NCI-H146 treated with DMSO at 0.1 percent for 48 hours (cell line): ENCODE results near the gene EPM2A.
"Not testable (repeated sequence)": the region's sequence is repeated elsewhere in the genome, so short reads cannot be mapped to it uniquely, and the experiment has no call there.

Source experiments
- DNase-seq: peaks from one replicate; lab custom pipeline; 2025; ENCODE audit not compliant: unreplicated experiment; lab: John Stamatoyannopoulos, UW

The EPM2A gene

DNA sequence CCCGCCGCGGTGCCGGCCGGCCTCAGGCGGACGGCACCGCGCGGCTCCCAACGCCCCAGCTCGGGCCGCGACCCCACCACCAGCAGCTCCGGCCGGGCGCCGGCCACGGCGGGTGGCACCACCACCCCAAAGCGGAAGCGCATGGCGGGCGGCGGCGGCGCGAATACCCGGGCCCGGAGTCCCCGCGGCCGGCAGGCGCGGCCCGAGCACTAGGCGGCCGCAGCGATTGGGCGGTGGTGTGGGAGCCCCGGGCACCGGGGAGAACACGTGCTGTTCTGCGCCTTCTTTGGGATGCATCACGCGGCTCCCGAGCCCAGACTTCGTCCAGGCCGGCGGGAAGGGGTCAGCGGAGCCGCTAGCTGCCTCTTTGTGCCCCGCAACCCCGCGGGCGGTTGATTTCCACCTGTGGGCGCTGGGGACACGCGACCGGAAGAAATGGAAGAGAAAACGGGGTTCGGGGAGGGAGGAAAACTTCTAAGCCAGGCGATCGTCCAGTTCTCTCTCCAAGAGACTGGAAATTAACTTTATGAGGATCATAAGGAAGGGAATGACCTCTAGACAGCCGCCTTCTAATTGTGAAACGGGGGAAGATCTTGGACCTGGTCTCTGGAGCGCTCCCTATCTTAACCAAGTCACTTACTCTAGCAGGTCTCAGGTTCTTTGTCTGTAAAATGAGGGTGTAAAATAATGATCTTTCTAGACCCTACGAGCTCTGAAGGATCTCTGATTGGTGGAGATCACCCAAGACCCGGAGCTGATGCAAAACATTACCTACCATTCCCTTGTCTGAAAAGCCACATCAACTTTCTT lies at the start of gene EPM2A:
Gene EPM2A, minus strand, starts transcription at position 165 of the 810 bp plus-strand sequence. Its CDS starts 22 bp downstream, at position 143.
- DNase-seq, result peak; percentile 78

DNA sequence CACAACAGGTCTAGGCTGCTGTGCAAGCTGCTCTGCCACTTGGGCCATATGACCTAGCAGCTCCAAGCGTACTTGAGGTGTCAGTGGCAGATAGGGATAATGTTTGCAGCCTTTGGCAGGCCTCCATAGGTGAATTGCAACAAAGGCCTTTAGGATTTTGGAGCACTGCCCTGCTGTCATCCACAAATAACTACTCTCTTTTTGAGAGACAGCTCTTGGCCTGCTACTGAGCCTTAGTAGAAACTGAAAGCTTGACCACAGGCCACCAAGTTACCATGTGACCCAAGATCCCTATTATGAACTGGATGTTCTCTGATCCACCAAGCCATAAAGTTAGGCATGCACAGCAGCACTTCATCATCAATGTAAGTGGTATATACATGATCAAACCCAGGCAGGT lies 49.4 kb upstream of the EPM2A start:
- DNase-seq, result no peak

DNA sequence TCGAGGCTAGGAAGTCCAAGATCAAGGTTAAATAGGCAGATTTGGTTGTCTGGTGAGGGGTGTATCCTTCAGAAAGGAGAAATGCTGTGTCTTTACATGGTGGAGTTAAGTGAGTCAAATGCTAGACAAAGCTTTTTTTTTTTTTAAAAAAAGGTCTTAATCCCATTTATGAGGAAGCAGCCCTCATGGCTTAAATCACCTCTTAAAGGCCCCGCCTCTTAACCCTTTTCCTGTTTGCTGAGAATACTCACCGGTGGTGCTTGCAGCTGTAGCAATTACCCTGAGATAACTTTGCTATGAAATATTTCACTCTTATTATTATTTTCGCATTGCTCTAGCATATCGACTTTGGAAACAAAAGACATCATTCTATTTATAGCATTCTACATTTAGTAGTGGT lies 48.5 kb upstream of the EPM2A start:
- no peak for DNase-seq

DNA sequence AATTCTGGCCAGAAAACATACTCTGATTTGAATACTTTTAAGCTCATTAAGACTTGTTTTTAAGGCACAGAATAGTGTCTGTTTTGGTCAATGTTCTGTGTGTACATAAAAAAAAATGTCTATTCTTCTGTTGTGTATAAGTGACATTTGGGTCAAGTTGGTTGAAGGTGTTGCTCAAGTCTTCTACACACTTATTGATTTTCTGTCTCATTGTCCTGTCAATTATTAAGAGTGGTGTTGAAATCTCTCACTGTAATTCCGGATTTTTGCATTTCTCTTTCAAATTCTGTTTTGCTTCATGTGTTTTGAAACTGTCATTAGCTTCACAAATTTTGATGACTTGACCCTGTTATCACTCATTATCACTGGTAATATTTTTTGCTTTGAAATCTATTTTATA lies 37.5 kb upstream of the EPM2A start:
- no peak for DNase-seq

DNA sequence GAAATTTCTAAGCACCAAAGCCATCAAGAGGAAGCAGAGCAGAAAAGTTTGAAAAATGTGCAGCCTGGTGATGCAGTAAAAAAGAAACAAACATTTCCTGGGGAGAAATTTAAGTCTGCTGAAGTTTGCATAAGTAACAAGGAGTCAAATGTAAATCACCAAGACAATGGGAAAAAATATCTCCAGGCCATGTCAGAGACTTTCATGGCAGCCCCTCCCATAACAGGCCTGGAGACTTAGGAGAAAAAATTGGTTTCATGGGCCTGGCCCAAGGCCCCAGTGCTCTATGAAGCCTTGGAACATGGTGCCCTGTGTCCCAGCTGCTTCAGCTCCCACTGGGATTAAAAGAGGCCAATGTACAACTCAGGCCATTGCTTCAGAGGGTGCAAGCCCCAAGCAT lies 30.1 kb upstream of the EPM2A start:
- no peak for DNase-seq

DNA sequence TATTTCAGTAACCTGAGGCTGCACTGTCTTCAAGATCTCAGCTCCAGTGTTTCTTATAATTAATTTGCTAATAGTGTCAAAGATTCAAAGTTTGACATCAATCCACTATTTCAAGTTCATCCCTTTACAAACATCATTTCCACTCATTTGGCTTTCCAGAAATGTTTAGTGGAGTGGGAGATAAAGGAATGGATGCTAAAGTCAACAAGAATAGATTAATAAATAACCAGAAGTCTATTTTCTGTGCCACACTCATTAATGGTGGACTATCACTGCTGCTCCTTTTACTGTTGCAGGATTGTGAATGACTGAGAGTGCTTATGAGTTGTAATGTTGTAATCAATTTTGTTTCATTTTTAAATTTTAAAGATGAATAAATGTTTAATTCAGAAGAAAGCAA lies 28.4 kb upstream of the EPM2A start:
- DNase-seq, result no peak

DNA sequence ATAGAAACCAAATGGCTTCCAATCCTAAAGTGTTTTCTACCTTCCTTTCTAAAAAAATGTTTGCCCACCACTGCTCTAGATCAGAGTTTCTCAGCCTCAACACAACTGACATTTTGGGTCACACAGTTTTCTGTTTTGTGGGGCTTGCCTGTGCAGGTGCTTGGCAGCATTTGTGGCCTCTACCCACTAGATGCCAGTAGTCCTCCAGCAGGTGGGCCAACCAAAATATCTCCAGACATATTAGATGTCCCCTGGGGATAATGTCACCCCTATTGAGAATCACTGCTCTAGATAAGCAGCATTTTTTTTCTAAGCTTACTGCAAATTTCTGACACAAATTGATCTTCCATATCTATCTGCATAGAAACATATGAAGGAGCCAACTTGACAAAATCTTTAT lies 26.3 kb upstream of the EPM2A start:
- DNase-seq, result no peak

DNA sequence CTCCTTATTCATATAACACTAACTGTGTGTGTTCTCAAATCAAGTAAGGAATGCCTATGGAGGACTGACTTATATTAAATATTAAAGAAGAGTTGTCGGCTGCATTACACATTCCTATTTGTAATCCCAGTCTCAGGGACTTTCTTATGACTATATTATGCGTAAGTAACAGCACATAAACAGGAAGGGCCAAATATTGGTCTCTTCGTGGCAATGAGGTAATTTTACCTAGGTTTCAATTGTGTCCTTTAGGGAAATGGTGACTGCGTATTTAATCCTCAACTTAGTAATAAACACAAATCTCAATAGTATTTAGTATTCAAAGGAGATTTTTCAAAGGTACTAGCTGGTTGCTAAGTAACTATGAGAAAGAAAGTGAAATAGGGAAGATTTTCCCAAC lies 22.8 kb upstream of the EPM2A start:
- DNase-seq, result no peak

DNA sequence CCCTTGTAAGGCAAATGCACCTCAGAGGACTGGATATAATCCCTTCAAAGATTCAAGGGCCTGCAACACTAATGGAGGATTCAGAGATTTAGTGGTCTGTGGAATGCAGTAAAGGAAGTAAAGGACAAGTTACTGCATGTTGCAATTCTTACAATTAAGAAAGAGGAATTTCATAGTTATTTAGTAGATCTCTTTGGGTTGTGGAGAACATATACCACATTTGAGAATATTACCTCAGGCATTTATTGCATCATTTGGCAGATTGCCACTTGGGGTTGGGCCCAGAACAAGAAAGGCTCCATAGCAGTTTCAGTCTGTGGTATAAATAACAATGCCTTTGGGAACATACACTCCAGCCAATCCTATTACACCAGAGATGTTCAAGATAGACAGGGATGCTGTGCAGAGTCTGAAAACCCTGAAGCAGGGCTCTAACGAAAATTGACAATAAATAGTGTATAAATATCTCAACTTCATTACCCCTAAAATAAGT lies 20.9 kb upstream of the EPM2A start:
- no peak for DNase-seq

DNA sequence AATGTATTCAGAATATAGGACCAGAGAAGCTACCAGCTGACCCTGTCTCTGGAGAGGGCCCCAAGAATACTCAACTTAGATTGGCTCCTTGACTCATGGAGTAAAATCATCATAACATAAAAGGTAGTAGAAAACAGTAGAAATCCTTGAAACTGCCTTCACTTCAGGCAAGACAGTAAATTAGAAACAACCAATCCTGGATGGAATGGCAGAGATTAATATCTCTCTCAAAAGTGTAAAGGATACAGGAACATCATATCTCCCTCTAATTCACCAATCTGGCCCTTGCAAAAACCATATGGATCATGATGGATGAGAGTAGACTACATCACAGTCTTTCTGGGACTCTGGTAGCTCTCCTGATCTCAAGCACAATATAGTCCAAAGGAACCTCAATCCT lies 20.4 kb upstream of the EPM2A start:
- no peak for DNase-seq

DNA sequence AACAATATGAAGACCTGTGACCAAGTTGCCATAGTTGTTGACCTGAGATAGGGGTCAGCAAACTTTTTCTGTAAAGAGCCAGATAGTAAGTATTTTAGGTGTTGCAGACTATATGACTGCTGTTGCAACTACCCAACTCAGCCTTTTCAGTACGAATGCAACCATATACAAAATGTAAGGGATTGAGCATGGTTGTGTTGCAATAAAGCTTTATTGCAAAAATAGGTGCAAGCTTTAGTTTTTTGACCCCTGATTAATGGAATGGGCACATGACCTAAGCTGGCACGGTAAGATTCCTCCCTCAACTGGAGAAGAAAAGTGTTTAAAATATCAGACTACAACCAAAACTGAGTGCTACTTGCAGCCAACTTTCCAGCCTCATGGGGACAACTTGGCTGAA lies 17.3 kb upstream of the EPM2A start:
- no peak for DNase-seq

DNA sequence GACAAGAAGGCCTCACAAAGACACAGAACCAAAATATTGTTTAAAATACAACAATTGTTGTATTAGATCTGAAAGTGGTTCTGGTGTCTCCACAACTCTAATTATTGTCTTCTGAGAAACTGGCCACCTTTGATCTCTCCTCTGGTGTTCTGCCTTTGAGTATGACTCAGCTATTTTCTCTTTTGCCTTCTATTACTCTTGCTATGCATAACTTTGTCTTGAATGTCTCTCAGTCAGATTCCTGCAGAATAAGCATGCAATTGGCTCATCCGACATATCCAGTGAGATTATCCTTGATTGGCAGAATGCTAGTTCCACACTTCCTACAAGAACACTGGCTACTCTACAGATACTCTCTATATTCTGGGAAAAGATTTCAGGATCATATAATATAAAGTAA lies 14.3 kb upstream of the EPM2A start:
- DNase-seq, result no peak

DNA sequence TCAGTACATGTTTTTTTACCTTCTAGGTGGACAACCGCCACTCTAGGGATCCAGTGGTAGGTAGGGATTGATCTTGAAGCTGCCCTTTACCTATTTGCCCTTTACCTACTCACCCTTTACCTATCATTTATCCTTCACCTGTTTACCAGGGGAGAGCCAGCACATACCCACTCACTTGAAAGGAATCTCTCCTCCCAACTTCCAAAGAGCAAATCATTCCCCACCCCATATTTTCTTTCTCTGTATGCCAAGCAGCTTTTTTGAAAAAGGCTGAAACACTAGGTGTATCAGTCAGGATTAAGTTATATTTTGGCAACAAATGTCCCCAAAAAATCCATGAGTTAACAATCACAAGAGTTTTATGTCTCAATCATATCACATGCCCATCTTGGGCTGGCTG lies 10.5 kb upstream of the EPM2A start:
- no peak for DNase-seq

DNA sequence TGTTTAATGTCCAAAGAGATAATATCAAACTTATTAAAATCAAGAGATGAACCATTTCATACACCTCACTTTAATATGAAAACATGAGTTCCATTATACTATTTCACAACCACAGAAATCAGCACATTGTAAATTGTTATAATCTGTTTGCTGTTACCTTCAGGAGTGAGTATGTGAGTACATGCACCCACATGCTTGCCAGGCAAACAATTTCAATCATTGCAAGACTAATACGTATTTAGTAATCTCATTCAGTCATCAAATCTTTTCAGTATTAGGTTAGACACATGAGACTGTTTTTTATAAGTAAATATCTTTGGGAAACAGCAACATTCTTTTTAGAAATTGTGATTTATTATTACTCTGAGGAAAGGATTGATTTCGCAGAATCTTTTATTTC lies 9.3 kb upstream of the EPM2A start:
- no peak for DNase-seq

DNA sequence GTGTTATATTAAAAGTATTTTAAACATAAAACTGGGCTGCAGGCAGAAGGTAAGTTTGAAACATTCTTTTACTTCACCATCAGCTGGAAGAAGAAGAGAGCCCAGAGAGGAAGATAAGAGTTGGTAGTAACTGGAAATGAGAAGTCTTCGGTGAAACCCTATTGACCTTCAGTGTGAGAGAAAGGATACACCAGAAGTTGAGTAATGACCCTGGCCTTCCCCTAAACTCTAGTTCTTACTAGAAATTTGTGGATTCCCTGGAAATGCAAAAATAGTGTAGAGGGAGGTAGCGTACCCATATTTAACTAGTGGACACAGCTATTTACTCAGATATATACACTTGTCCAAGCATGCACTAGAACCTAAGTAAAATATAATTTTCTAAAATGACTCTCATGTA lies 8.0 kb upstream of the EPM2A start:
- DNase-seq, result no peak

DNA sequence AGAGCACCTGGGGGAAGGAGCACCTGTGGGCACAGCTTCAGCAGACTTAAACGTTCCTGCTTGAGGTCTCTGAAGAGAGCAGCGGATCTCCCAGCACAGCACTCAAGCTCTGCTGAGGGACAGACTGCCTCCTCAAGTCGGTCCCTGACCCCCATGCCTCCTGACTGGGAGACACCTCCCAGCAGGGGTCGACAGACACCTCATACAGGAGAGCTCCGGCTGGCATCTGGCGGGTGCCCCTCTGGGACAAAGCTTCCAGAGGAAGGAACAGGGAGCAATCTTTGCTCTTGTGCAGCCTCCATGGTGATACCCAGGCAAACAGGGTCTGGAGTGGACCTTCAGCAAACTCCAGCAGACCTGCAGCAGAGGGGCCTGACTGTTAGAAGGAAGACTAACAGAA lies 7.2 kb upstream of the EPM2A start:
- DNase-seq, result not testable (repeated sequence)

DNA sequence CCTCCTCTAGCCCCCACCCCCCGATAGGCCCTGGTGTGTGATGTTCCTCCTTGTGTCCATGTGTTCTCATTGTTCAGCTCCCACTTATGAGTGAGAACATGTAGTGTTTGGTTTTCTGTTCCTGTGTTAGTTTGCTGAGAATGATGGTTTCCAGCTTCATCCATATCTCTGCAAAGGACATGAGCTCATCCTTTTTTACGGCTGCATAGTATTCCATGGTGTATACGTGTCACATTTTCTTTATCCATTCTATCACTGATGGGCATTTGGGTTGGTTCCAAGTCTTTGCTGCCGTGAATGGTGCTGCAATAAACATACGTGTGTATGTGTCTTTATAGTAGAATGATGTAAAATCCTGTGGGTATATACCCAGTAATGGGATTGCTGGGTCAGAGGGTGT lies 4.4 kb upstream of the EPM2A start:
- not testable (repeated sequence) for DNase-seq

DNA sequence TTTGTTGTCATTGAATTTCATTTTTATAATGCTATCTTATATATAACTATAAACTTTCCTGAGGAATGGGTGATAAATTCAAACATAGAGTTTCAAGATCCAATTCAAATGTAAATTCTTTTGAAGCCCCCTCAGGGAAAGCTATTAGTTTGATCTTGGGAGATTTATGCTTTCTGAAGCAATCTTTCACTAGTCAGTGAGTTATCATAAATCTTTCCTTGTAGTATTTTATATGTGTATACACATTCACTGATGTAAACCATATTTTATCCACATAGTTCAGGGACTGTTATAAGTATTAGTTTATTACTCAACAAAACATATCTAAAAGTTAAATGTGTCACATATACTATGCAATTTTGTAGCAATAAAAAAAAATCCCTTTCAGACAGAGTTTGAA lies 2.9 kb upstream of the EPM2A start:
- DNase-seq, result no peak

DNA sequence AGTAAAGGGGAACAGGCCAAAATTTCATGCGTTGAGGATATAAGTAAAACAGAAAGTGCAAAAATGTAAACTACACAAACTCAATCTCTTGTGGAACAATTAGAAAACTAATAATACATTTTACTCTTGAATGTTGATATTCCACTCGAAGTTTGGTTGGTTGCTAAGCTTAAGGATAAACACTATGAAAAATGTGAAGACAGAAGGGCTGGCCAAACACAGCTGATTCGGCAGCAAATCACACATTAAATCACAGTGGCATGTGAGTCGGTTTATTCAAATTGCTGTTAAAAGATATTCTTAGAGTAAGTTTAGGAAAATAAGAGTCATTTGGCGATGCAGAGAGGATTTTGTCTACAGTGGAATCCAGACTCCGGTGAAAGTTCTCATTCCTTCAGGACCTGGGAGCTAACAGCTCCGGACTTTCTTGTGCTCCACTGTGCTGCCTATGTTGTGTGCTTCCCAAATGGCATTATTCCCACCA lies 1.4 kb upstream of the EPM2A start:
- DNase-seq, result no peak

DNA sequence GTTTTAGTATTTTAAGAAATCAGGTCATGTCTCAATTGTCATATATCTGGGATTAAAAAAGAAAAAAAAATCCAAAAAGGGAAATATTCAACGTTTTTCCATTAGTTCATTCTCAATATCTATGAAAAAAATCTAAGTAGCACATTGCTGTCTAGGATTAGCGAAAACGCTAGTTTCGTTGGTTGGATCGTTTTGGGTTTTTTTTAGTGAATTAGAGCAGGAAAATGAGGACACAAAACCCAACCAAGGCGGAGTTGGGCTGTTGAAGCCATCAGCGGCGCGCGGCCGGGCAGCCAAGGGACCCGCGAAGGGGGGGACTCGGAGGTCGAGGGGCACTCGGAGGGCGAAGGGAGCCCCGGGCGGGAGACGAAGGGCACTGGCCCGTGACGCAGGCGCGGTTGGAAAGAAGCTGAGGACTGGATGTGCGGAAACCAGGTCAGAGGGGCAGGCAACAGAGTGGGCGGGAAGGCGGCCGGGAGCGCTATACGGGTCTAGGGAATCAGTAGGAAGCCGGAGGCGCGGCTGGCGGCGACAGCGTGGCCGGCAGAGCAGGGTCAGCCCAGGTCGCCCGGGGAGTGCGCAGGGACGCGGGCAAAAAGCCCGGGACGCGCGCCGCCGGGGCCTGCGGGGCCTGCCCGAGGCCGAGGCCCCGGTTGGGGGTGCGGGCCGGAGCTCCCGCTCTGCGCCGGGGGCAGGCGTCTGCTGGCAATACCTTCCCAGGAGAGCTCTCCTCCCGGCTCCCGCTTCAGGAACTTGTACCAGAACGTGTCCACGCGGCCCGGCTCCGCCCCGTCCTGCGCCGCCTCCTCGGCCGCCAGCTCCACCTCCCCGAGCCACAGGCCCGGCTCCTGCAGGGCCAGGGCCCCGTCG lies 599 bp downstream of the EPM2A start:
- peak; percentile 97 for DNase-seq

DNA sequence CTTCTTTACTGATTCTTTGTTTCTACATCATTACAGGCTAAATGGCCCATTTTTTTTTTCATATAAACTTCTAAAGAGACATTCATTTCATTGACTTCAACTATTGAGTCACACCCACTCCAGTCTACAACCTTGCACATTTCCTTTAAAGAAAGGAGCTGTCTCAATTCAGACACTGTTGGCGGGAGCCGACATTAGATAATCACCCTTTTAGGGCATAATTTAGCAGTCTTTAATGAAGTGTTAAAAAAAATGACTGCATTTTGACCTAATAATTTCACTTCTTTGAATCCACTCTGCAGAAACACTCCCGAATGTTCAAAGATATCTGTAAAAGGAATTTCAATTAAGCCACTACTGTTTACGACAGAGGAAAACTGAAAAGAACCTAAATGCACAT lies 1.5 kb downstream of the EPM2A start:
- DNase-seq, result peak; percentile 39

DNA sequence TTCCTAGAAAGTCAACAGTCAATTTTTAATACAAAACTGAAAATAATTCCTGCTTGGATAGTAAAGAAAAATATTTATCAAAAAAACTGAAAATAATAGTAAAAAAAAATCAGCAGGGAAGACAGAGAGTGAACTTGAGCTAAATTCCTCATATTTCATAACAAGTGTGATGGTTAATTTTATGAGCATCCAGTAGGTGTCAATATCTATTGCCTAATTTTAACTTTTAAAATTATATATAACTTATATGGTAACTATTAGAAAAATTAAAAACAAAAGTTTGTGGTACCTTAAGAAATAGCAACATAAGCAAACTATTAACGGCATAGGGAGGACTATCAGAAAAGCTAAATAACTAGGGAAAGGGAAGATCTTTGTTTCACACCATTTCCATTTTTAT lies 2.1 kb downstream of the EPM2A start:
- DNase-seq, result peak; percentile 23
